ENCODE results near the gene FBXW2.

- TF ChIP-seq CTCF (IDR thresholded peaks at IDR 0.05) (no peak), EZH2 (IDR thresholded peaks at IDR 0.05; ENCODE audit: borderline replicate concordance, insufficient read depth, low read depth, low read length, poor library complexity, severe bottlenecking) (no peak)
Observed at GRCh38 chr9:120776788-120777187, 16.4 kb downstream of the FBXW2 start.
